ENCODE data around the gene FSTL4.

DNA sequence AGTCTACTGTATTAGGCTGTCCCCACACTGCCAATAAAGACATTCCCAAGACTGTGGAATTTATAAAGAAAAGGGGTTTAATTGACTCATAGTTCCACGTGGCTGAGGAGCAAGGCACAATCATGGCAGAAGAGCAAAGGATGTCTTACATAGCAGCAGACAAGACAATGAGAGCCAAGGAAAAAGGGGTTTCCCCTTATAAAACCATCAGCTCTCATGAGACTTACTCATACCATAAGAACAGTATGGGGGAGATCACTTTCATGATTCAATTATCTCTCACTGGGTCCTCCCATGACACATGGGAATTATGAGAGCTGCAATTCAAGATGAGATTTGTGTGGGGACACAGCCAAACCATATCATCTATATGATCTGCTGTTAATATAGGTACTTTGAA lies 14.8 kb upstream of the FSTL4 start:
- TF ChIP-seq, protein P1, sequence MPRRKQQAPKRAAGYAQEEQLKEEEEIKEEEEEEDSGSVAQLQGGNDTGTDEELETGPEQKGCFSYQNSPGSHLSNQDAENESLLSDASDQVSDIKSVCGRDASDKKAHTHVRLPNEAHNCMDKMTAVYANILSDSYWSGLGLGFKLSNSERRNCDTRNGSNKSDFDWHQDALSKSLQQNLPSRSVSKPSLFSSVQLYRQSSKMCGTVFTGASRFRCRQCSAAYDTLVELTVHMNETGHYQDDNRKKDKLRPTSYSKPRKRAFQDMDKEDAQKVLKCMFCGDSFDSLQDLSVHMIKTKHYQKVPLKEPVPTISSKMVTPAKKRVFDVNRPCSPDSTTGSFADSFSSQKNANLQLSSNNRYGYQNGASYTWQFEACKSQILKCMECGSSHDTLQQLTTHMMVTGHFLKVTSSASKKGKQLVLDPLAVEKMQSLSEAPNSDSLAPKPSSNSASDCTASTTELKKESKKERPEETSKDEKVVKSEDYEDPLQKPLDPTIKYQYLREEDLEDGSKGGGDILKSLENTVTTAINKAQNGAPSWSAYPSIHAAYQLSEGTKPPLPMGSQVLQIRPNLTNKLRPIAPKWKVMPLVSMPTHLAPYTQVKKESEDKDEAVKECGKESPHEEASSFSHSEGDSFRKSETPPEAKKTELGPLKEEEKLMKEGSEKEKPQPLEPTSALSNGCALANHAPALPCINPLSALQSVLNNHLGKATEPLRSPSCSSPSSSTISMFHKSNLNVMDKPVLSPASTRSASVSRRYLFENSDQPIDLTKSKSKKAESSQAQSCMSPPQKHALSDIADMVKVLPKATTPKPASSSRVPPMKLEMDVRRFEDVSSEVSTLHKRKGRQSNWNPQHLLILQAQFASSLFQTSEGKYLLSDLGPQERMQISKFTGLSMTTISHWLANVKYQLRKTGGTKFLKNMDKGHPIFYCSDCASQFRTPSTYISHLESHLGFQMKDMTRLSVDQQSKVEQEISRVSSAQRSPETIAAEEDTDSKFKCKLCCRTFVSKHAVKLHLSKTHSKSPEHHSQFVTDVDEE (CRISPR knock-in tag; IDR thresholded peaks at IDR 0.05): no peak
- TF ChIP-seq RARB (CRISPR knock-in tag; IDR thresholded peaks at IDR 0.05) (no peak), ARNTL (CRISPR knock-in tag; IDR thresholded peaks at IDR 0.05; ENCODE audit: borderline replicate concordance, low read depth) (no peak), ISL1 (CRISPR knock-in tag; IDR thresholded peaks at IDR 0.05) (no peak), ZFP30 (CRISPR knock-in tag; IDR thresholded peaks at IDR 0.05) (no peak), CSDC2 (CRISPR knock-in tag; IDR thresholded peaks at IDR 0.05) (no peak)
- TF ChIP-seq, protein P2, sequence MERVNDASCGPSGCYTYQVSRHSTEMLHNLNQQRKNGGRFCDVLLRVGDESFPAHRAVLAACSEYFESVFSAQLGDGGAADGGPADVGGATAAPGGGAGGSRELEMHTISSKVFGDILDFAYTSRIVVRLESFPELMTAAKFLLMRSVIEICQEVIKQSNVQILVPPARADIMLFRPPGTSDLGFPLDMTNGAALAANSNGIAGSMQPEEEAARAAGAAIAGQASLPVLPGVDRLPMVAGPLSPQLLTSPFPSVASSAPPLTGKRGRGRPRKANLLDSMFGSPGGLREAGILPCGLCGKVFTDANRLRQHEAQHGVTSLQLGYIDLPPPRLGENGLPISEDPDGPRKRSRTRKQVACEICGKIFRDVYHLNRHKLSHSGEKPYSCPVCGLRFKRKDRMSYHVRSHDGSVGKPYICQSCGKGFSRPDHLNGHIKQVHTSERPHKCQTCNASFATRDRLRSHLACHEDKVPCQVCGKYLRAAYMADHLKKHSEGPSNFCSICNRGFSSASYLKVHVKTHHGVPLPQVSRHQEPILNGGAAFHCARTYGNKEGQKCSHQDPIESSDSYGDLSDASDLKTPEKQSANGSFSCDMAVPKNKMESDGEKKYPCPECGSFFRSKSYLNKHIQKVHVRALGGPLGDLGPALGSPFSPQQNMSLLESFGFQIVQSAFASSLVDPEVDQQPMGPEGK (CRISPR knock-in tag; IDR thresholded peaks at IDR 0.05; ENCODE audit: borderline replicate concordance): no peak
